ENCODE results near the gene NUMA1. TPM values are rescaled to one million over a fixed set of nuclear protein-coding genes. Genes with fewer than 3 reads are reported as not detected.

The NUMA1 gene
- total and polyA plus RNA-seq, 2 of the 8 experiments (the other 6 are each of a cell fraction or from before 2014, with no cell fraction given) = 101 to 107 TPM

DNA sequence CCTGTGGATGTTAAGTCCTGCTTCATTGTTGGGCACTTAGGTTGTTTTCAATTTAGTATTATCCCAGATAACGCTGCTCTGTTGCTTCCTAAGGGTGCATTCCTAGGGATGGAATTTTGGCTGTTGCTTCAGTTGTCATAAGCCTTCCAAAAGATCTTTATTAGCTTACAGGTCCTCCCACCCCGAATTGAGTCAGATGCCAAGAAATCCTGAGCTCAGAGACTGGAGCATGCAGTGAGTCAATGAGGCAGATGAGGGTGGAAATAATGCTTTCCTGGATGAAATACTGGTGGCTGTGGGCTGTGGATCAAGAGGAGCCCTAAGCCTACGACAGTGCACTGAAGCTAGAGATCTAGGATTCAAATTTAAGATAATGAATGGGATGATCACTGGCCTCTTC is 92.3 kb downstream of the NUMA1 start:
- no peaks in the 10 kb centered on the region for H3K79me2 ChIP-seq (ENCODE audit: control insufficient read depth in 1 of 2, insufficient read depth in 2 of 2, low read length in 2 of 2)
- no peak overlapping the region for H2BK12ac ChIP-seq (ENCODE audit: low read depth, low read length)
- H3K4ac ChIP-seq (replicated peaks; ENCODE audit: insufficient read length, low read depth, low read length) = no peak overlapping the region
- H4K91ac ChIP-seq (replicated peaks; ENCODE audit: insufficient read length, low read length) = no peak overlapping the region
- no peak overlapping the region for H2AFZ ChIP-seq (ENCODE audit: low read length)
- H2BK15ac ChIP-seq (ENCODE audit: low read length) = no peak overlapping the region
- FAIRE-seq (no peak), DNase-seq (ENCODE audit: low read depth in 1 of 2, low spot score in 2 of 2) (no peak)
- H2BK20ac ChIP-seq (ENCODE audit: low read length) = no peak overlapping the region
- H3K9ac ChIP-seq (replicated peaks in 1 of 4; ENCODE audit: extremely low read depth in 1 of 4, low read depth in 3 of 4, low read length in 3 of 4) = no peak overlapping the region
- no peak overlapping the region for H3K18ac ChIP-seq (ENCODE audit: extremely low read depth, low read length)
- peaks cover 7 to 22% (median 12%) of the 10 kb centered on the region in 4 experiments for H3K36me3 ChIP-seq (ENCODE audit: control insufficient read depth in 2 of 4, insufficient read depth in 4 of 4, low read length in 3 of 4)
- no peak overlapping the region for H3K23ac ChIP-seq (ENCODE audit: insufficient read length)
- ChIA-PET CTCF (ENCODE audit: partially characterized antibody) (interaction anchor here (1.1 to 5.4 kb wide), 6 partner anchors 10 to 56 kb away, joined by 3 to 54 read pairs (median 5); no protein-coding TSS in a partner anchor), POLR2A (ENCODE audit: partially characterized antibody) (interaction anchor here (0.6 to 1.5 kb wide), 4 partner anchors 9 to 34 kb away, joined by 3 to 5 read pairs (median 3); partner anchors contain the start of gene IL18BP)
- peaks cover 0 to 3% of the 10 kb centered on the region in 2 experiments for H4K20me1 ChIP-seq (replicated peaks in 1 of 2; ENCODE audit: control insufficient read depth in 1 of 2, insufficient read depth in 2 of 2, low read length in 2 of 2)
- no peak overlapping the region for H4K5ac ChIP-seq (ENCODE audit: insufficient read length, low read depth, low read length)
- H3K27ac ChIP-seq (ENCODE audit: low read depth, low read length) = no peak overlapping the region
- no peak overlapping the region for H3K14ac ChIP-seq (ENCODE audit: insufficient read length)
- no peak overlapping the region for H2AK5ac ChIP-seq (ENCODE audit: low read depth, low read length)
- no peak overlapping the region for H3K56ac ChIP-seq (replicated peaks; ENCODE audit: insufficient read length, low read depth, low read length)
- H2BK120ac ChIP-seq (replicated peaks; ENCODE audit: low read depth, low read length) = no peak overlapping the region
- no peak overlapping the region for H4K8ac ChIP-seq (ENCODE audit: extremely low read depth, insufficient read depth, low read length)
- H2BK5ac ChIP-seq (ENCODE audit: low read depth, low read length) = no peak overlapping the region
- H3K4me1 ChIP-seq (replicated peaks in 1 of 4; ENCODE audit: control insufficient read depth in 3 of 4, insufficient read depth in 4 of 4, low read length in 3 of 4) = no peaks in the 10 kb centered on the region
- H3K23me2 ChIP-seq (ENCODE audit: low read depth, low read length) = no peaks in the 10 kb centered on the region
- no peak overlapping the region for H3K4me3 ChIP-seq (ENCODE audit: extremely low read depth in 1 of 4, insufficient read depth in 2 of 4, low read depth in 3 of 4, low read length in 4 of 4)
- no peaks in the 10 kb centered on the region for H3K79me1 ChIP-seq (ENCODE audit: low read depth, low read length)
- H3K4me2 ChIP-seq (ENCODE audit: insufficient read depth in 1 of 2, low read depth in 2 of 2, low read length in 2 of 2) = no peak overlapping the region
- 93% methylated on average over 3 of the region's 3 CpGs; no CpG with 5 or more reads in 1 of the 2 experiments for WGBS, 2 experiments (ENCODE audit: extremely low coverage in 1 of 2, insufficient coverage in 1 of 2, insufficient read length in 1 of 2, insufficient replicate concordance in 2 of 2, low coverage in 1 of 2, low lambda C conversion rate in 2 of 2, missing lambda C conversion rate in 1 of 2)
- no peaks in the 10 kb centered on the region for H3K27me3 ChIP-seq (replicated peaks in 1 of 4; ENCODE audit: control insufficient read depth in 3 of 4, extremely low read depth in 1 of 4, insufficient read depth in 3 of 4, low read length in 3 of 4)
- H3K9me3 ChIP-seq (ENCODE audit: insufficient read depth in 2 of 2, low read depth in 1 of 2, low read length in 1 of 2) = no peaks in the 10 kb centered on the region
- TF ChIP-seq NRF1 (IDR thresholded peaks at IDR 0.05; ENCODE audit: low read depth, low read length) (no peak), MAFK (IDR thresholded peaks at IDR 0.05; ENCODE audit: low read depth, low read length) (no peak), SP4 (IDR thresholded peaks at IDR 0.05; ENCODE audit: low read length) (no peak), YY1 (IDR thresholded peaks at IDR 0.05; ENCODE audit: low read depth, low read length) (no peak), CHD2 (IDR thresholded peaks at IDR 0.05; ENCODE audit: low read length) (no peak), RFX5 (IDR thresholded peaks at IDR 0.05; ENCODE audit: borderline replicate concordance, low read depth, low read length) (no peak), GTF2F1 (IDR thresholded peaks at IDR 0.05; ENCODE audit: borderline replicate concordance, low read depth, low read length) (no peak), BCL11A (IDR thresholded peaks at IDR 0.05; ENCODE audit: low read depth in 2 of 2, low read length in 2 of 2) (no peak), RBBP5 (IDR thresholded peaks at IDR 0.05; ENCODE audit: borderline replicate concordance, low read depth, low read length) (no peak)
- TF ChIP-seq, protein P1, sequence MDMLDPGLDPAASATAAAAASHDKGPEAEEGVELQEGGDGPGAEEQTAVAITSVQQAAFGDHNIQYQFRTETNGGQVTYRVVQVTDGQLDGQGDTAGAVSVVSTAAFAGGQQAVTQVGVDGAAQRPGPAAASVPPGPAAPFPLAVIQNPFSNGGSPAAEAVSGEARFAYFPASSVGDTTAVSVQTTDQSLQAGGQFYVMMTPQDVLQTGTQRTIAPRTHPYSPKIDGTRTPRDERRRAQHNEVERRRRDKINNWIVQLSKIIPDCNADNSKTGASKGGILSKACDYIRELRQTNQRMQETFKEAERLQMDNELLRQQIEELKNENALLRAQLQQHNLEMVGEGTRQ (IDR thresholded peaks at IDR 0.05; ENCODE audit: low read length) = no peak
- TF ChIP-seq, protein P2, sequence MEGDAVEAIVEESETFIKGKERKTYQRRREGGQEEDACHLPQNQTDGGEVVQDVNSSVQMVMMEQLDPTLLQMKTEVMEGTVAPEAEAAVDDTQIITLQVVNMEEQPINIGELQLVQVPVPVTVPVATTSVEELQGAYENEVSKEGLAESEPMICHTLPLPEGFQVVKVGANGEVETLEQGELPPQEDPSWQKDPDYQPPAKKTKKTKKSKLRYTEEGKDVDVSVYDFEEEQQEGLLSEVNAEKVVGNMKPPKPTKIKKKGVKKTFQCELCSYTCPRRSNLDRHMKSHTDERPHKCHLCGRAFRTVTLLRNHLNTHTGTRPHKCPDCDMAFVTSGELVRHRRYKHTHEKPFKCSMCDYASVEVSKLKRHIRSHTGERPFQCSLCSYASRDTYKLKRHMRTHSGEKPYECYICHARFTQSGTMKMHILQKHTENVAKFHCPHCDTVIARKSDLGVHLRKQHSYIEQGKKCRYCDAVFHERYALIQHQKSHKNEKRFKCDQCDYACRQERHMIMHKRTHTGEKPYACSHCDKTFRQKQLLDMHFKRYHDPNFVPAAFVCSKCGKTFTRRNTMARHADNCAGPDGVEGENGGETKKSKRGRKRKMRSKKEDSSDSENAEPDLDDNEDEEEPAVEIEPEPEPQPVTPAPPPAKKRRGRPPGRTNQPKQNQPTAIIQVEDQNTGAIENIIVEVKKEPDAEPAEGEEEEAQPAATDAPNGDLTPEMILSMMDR (IDR thresholded peaks at IDR 0.05; ENCODE audit: control extremely low read depth in 1 of 3, insufficient read depth in 1 of 3, low read depth in 1 of 3, low read length in 3 of 3) = no peak
